CD4-positive, alpha-beta T cell treated with Interleukin-4 for 1 hour (primary cell): Measurements from ENCODE around the gene LONP2.

ENCODE experiments used
- DNase-seq, 2 donors: peaks; one replicate each; pipeline ENCODE4 v3.0.0-alpha.2; 2020 to 2022

LONP2 gene

DNA sequence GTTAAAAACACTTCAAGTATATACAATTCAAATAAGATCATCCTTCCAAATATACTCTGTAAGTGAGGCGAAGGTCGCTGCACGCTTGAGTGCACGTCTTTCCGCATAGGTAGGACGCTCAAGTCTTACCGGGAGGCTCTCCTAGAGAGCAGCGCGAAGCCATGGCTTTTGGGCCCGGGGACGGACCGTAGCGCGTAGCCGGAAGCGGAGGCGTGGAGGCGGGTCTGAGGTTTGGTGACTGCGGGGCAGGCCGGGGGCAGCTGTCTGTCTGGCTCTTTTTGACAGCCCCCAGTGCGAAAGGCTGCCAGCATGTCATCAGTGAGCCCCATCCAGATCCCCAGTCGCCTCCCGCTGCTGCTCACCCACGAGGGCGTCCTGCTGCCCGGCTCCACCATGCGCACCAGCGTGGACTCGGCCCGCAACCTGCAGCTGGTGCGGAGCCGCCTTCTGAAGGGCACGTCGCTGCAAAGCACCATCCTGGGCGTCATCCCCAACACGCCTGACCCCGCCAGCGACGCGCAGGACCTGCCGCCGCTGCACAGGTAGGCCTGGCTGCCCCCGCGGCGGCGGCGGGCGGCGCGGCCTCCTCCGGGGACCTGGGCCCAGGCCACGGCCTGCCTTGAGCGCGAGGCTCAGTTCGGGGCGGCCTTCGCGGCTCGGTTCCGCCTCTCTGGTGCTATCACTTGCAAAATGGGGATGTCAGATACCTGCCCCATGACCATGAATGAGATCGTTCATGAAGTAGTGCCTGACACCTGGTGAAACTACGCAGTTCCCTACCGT is at the start of gene LONP2:
TSS of gene LONP2 (plus strand) at position 221 of the 783 bp plus-strand sequence. CDS start at position 310, 89 bp downstream.
- DNase-seq, result peak; percentile 90 to 92

DNA sequence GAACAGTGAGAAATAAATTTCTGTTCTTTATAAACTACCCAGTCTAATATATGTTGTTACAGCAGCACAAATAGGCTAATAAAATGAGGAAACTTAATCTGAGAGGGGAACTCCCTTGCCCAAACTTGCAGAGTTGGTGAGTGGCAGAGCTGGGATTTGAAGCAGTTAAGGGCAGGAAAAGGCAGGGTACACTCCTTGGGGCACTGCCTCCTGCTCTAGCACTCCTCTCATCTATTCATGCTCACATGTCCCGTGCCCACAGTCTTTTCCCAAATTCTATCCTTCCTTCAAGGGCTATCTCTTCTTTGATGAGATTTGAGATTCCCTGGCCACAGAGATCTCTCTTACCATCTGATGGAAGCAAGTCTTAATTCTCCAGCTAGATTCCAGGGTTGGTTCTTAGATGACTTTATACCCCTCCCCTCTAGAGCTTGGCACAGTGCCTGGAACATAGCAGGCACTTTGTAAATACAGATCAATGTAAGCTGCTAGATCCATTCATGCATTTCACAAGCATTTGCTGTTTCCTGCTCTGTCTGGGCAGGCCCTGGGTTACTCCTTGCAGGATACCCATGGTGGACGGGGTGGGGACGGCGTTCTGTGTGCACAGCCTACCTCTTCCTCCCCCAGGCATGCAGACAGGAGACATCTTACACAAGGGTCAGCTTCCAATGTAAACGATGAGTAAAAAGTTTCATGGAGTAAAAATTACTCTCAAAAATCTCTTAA is 49.1 kb upstream of the LONP2 start:
- no peak for DNase-seq

DNA sequence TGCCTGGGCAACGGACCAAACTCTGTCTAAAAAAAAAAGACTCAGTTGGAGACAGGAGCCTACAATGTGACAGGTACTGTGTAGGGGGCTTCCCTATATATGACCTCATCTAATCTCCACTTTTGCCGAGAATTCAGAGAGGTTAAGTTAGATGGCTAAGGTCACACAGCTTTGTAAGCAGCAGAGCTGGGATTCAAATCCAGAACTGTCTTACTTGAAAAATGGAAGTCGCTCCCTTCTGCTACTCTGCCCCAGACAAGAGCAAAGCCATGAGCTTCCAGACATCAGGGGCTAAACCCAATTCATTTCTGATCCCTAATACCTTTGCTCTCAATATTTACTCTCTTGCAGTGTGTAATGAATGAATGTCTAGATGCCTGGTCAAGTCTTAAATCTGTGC is 46.8 kb upstream of the LONP2 start:
- DNase-seq, result no peak

GRCh38 chr16:48201515-48202201 is 42.4 kb upstream of the LONP2 start:
- no peak for DNase-seq

- DNase-seq, result no peak
Measured at GRCh38 chr16:48203974-48204824, 39.9 kb upstream of the LONP2 start.

DNA sequence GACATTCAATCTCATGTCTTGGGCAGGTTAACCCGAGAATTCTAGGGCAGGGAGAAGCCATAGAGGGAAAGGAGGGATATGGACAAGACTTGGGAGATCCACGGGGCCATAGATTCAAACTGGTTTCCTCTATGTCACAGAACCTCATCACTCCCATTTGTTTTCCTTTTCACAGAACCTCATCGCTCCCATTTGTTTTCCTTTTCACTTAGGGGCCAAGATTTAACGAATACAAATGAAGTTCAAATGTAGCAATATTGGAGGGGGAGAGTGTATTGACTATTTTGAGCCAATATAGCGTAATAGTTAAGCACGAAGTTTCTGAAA is 39.3 kb upstream of the LONP2 start:
- DNase-seq, result no peak

- DNase-seq, result no peak
Measured at GRCh38 chr16:48206594-48207242, 37.4 kb upstream of the LONP2 start.

DNA sequence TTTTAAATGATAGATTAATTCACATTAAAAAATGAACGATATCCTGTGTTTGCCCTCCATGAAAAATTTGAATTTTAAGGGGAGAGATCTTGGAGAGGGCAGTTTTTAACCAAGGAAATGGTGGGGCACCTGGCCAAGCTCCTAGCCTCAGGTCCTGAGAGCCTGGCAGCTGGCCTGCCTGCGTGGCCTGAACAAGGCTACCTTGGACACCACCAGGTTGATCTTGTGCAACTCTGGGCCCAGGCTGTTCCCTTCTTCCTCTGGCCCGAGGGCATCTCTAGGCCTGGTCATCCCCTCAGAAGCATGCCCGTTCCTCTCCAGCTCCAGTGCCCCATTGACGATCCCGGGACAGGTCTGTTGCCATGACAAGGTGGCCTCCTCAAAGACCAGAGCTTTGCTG is 33.4 kb upstream of the LONP2 start:
- no peak for DNase-seq

DNA sequence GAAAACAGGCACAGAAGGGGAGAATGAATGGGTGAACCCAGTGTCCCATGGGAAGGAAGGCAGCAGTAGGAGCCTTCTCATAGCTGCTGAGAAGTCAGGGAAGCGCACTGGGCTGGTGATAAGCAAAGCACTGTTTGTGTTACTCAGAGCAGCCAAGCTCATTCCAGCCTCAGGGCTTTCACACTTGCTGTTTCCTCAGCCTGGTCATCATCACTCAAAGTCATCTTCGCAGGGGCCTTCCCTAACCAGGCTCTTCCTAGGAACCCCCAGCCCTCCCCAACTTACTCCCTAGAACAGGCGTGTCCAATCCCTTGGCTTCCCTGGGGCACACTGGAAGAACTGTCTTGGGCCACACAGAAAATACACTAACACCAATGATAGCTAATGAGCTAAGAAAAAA is 32.1 kb upstream of the LONP2 start:
- DNase-seq, result no peak

- DNase-seq, result no peak
Measured at GRCh38 chr16:48215738-48216137, 28.4 kb upstream of the LONP2 start.

- no peak for DNase-seq
Measured at GRCh38 chr16:48217708-48218107, 26.4 kb upstream of the LONP2 start.

DNA sequence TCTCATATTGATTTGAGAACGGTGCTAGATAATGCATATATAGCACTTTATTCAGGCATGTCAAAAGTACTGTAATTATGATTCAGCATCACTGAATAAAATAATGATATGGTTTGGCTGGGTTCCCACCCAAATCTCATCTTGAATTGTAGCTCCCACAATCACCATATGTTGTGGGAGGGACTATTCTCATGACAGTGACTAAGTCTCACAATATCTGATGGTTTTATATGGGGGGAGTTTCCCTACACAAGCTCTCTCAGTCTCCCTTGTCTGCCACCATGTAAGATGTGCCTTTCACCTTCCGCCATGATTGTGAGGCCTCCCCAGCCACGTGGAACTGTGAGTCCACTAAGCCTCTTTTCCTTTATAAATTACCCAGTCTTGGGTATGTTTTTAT is 25.6 kb upstream of the LONP2 start:
- no peak for DNase-seq

GRCh38 chr16:48220891-48221290 is 23.2 kb upstream of the LONP2 start:
- no peak for DNase-seq

DNA sequence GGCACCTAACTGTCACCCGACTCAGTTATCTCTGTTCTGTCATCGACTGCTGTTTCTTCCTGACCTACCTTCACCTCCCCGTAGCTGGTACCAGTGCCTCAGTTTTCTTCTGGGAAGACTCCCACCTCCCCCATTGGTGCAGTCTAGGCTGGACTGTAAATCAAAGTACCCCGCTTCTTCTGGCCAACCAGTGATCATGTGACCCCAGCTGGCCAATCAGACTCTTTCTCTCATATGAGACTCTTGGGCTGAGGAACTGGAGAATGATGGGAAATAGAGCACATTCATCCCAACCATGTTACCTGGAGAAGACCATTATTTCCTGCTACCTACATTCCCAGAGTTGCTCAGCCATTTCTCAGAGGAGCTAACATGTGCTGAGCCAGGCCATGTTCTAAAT is 20.6 kb upstream of the LONP2 start:
- DNase-seq, result no peak

GRCh38 chr16:48225456-48225855 is 18.6 kb upstream of the LONP2 start:
- DNase-seq, result no peak

DNA sequence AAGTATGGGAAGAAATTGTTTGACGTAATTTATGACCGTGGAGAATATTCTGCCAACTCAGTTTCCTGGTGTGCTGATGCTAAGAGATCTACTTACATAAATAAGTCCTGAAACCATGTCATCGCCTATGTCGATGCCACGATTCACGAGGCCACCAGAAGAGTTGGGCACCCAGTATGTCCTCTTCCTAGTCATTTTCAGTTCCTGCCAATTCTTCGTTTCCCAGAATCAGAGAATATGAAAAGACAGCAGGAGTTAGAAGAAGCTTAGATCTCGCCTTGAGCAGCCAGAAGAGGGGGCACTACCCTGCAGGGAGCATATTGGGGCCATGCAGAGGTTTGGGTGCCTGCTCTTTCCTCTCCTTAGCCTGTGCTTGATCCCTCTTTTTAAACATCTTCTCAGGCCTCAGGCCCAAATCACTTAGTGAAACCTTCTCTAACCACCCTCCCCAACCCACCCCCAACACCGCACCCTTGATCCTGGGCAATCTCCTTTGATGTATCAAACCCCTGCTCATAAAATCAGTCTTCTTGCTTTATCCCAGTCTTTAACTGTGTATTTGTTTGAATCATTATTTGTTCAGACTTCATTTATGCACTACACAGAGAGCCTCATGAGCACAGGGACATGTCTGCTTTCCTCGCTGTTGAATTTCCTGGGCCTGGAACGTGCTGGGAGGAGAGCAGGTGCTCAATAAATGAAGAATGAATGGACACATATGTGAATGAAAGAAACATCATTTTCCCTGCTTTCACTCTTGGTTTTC is 12.2 kb upstream of the LONP2 start:
- DNase-seq, result peak in 1 of 2 donors; percentile 19

- no peak for DNase-seq
Measured at GRCh38 chr16:48232493-48233040, 11.5 kb upstream of the LONP2 start.

GRCh38 chr16:48234630-48235029 is 9.5 kb upstream of the LONP2 start:
- no peak for DNase-seq

GRCh38 chr16:48235058-48235555 is 9.0 kb upstream of the LONP2 start:
- DNase-seq, result no peak

GRCh38 chr16:48235556-48236136 is 8.5 kb upstream of the LONP2 start:
- no peak for DNase-seq

GRCh38 chr16:48236286-48236685 is 7.8 kb upstream of the LONP2 start:
- DNase-seq, result no peak
